GM12878 (cell line): ENCODE measurements around the gene STX10. TPM values are rescaled to one million over a fixed set of nuclear protein-coding genes. Genes with fewer than 3 reads are reported as not detected.
"Not testable (repeated sequence)": the region's sequence is repeated elsewhere in the genome, so short reads cannot be mapped to it uniquely, and the experiment has no call there.

ENCODE experiments used
- ATAC-seq: fragments of 200-7000 bp; cut with Tn5 transposase; 3 replicates; pipeline ENCODE4 v1.9.1; 2020; ENCODE audit warnings: mild to moderate bottlenecking, moderate library complexity
- BruUV-seq: library from RNA; stranded (reverse); fragments of 400-500 nt; replicated peaks from 2 replicates; lab custom pipeline; 2021; lab: Mats Ljungman, UMichigan
- CTCF ChIA-PET: fragments of 300-600 bp; sonication (Branson Sonifier 250); formaldehyde crosslinking; extraction: SDS; loops from one replicate; lab custom pipeline; 2021; ENCODE audit warnings: inconsistent platforms; lab: Yijun Ruan, JAX
- POLR2A ChIA-PET: fragments of 350-600 bp; formaldehyde crosslinking; extraction: SDS; loops from one replicate; lab custom pipeline; 2021; ENCODE audit warnings: inconsistent platforms; lab: Charles Lee
- RAD21 ChIA-PET: fragments of 300-600 bp; sonication (Branson Sonifier 250); formaldehyde crosslinking; loops from one replicate; lab custom pipeline; 2023; ENCODE audit warnings: antibody characterized with exemption; ENCODE audit not compliant: unreplicated experiment; lab: Charles Lee
- SMC1A ChIA-PET: fragments of 300-600 bp; sonication (Branson Sonifier 250); formaldehyde crosslinking; loops from one replicate; lab custom pipeline; 2023; ENCODE audit not compliant: unreplicated experiment, uncharacterized antibody; lab: Charles Lee
- DNase-seq: peaks from one replicate; pipeline ENCODE4 v3.0.0-alpha.2; 2011; ENCODE audit warnings: low read depth, low spot score
- FAIRE-seq: peaks from 3 replicates; lab custom pipeline; 2011; peaks lifted over from hg19 to GRCh38; lab: Jason Lieb, UNC
- H2AFZ ChIP-seq: 2 replicates; pipeline ENCODE4 v1.6.0; 2011; ENCODE audit warnings: low read depth, low read length, control low read depth; ENCODE audit not compliant: control insufficient read depth
- H3K27ac ChIP-seq: 2 replicates; pipeline ENCODE4 v1.5.1; 2011; ENCODE audit warnings: control low read depth; ENCODE audit not compliant: control insufficient read depth, insufficient read depth
- H3K27me3 ChIP-seq, 2 experiments: replicated peaks in 1 of 2; 2 replicates each; pipeline versions ENCODE4 v1.6.0 to v1.6.1; 2011; ENCODE audit warnings: low read length in 1 of 2; ENCODE audit not compliant: control insufficient read depth in 2 of 2, insufficient read depth in 2 of 2
- H3K36me3 ChIP-seq, 2 experiments: 2 replicates each; pipeline ENCODE4 v1.5.1; 2011; ENCODE audit warnings: low read length in 1 of 2; ENCODE audit not compliant: control insufficient read depth in 2 of 2, insufficient read depth in 2 of 2
- H3K4me1 ChIP-seq: 2 replicates; pipeline ENCODE4 v1.6.1; 2011; ENCODE audit warnings: mild to moderate bottlenecking, low read length, moderate library complexity, mixed read lengths; ENCODE audit not compliant: control insufficient read depth, insufficient read depth
- H3K4me2 ChIP-seq: 2 replicates; pipeline ENCODE4 v1.6.0; 2011; ENCODE audit warnings: control low read depth; ENCODE audit not compliant: control insufficient read depth, insufficient read depth
- H3K4me3 ChIP-seq: fragments of 200-600 bp; sonication (generic); 2 replicates; pipeline ENCODE4 v1.5.1; 2016
- H3K79me2 ChIP-seq: 2 replicates; pipeline ENCODE4 v1.6.0; 2011; ENCODE audit warnings: low read length; ENCODE audit not compliant: control insufficient read depth, insufficient read depth
- H3K9ac ChIP-seq: 2 replicates; pipeline ENCODE4 v1.8.0; 2011; ENCODE audit warnings: low read length, control low read depth, mixed read lengths; ENCODE audit not compliant: control insufficient read depth, insufficient read depth
- H3K9me3 ChIP-seq: replicated peaks from 3 replicates; pipeline ENCODE4 v1.5.1; 2011; ENCODE audit warnings: mild to moderate bottlenecking, low read length; ENCODE audit not compliant: control insufficient read depth, insufficient read depth
- H4K20me1 ChIP-seq: 2 replicates; pipeline ENCODE4 v1.6.0; 2011; ENCODE audit not compliant: control insufficient read depth, insufficient read depth
- CBX3 ChIP-seq: fragments of 200-600 bp; sonication (generic); IDR thresholded peaks from 2 replicates; pipeline ENCODE4 v1.6.1; 2016; ENCODE audit warnings: low read depth, borderline replicate concordance
- HCFC1 ChIP-seq: fragments of 150-350 bp; IDR thresholded peaks from 2 replicates; pipeline ENCODE4 v1.6.1; 2014; ENCODE audit warnings: low read length
- IKZF1 ChIP-seq: fragments of 450-650 bp; conservative IDR thresholded peaks from 2 replicates; pipeline ENCODE4 v1.6.1; 2017; ENCODE audit warnings: antibody characterized with exemption, mild to moderate bottlenecking
- RFX5 ChIP-seq: IDR thresholded peaks from 2 replicates; pipeline ENCODE4 v1.6.1; 2011; ENCODE audit warnings: low read depth, low read length, improper control_type of control experiment
- SUPT20H ChIP-seq: IDR thresholded peaks from 2 replicates; pipeline ENCODE4 v1.6.1; 2011; ENCODE audit warnings: low read depth, mild to moderate bottlenecking, low read length, moderate library complexity, borderline replicate concordance; ENCODE audit not compliant: control insufficient read depth
- WGBS: methylation state at CpG from one replicate; pipeline ENCODE4 v1.1.6; 2016; ENCODE audit warnings: low lambda C conversion rate; ENCODE audit not compliant: insufficient replicate concordance, insufficient coverage; ENCODE audit errors: missing lambda C conversion rate; 5-methylcytosine and 5-hydroxymethylcytosine counted together
- in situ Hi-C: fragments of 300-500 bp; cut with MboI; formaldehyde crosslinking; loops from 9 replicates; pipeline ENCODE4 v1.14.3; 2018; ENCODE audit warnings: mixed read lengths
- intact Hi-C: fragments of 100-400 bp; cut with micrococcal nuclease; formaldehyde crosslinking; loops from one replicate; pipeline ENCODE4 v1.14.2; 2022; ENCODE audit not compliant: unreplicated experiment
- polyA plus RNA-seq, 11 experiments: library from polyadenylated mRNA; depleted of rRNA in 4 of 11; unstranded in 6 of 11; stranded (reverse) in 5 of 11; fragments of >200 nt; fragmentation: Nextera tagmentation in 4 of 11; fragmentation: Illumina TruSeq in 1 of 11; extraction: Ambion mirVana in 4 of 11; extraction: Trizol in 1 of 11; gene quantifications; 1 replicate in 1 of 11; 2 replicates in 10 of 11; pipeline versions ENCODE4 v1.2.1 to v1.2.3, GENCODE V29; 2011 to 2016; ENCODE audit warnings: inconsistent platforms in 2 of 11, missing spikeins in 2 of 11, low read depth in 1 of 11
- total RNA-seq, 4 experiments: library from RNA; depleted of rRNA in 3 of 4; stranded (reverse); fragments of >200 nt in 3 of 4; fragmentation: Illumina TruSeq in 1 of 4; extraction: Trizol in 1 of 4; gene quantifications; 2 replicates each; pipeline versions ENCODE4 v1.2.1 to v1.2.3, GENCODE V29; 2013 to 2021
- TF ChIP-seq, protein P1 (sequence below): fragments of 450-650 bp; IDR thresholded peaks from 2 replicates; pipeline ENCODE4 v1.6.1; 2016; ENCODE audit warnings: mild to moderate bottlenecking

STX10 gene
- total and polyA plus RNA-seq, 10 of the 15 experiments (the other 5 are each of a cell fraction or from before 2014, with no cell fraction given) = 0.56 to 76.1 (median 47.6) TPM

DNA sequence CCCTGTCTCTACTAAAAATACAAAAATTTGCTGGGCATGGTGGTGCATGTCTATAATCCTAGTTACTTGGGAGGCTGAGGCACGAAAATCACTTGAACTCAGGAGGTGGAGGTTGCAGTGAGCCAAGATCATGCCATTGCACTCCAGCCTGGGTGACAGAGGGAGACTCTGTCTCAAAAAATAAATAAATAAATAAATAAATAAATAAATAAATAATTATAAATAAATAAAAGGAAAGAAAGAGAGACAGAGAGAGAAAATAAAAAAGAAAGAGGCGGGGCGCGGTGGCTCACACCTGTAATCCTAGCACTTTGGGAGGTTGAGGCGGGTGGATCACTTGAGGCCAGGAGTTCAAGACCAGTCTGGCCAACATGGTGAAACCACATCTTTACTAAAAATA lies 27.4 kb upstream of the STX10 start:
- WGBS = 96% methylated on average over 5 of the region's 5 CpGs
- H4K20me1 ChIP-seq, intact Hi-C loops, H2AFZ ChIP-seq, H3K79me2 ChIP-seq, H3K9ac ChIP-seq, ATAC-seq, RAD21 ChIA-PET, SMC1A ChIA-PET, H3K27ac ChIP-seq, FAIRE-seq, H3K4me2 ChIP-seq, DNase-seq, in situ Hi-C loops, H3K36me3 ChIP-seq, H3K4me3 ChIP-seq, BruUV-seq, H3K27me3 ChIP-seq, H3K9me3 ChIP-seq: not testable (repeated sequence)
- H3K4me1 ChIP-seq = peaks cover 23% of the 10 kb centered on the region
- ChIA-PET POLR2A (interaction anchor here (0.6 kb wide), 2 partner anchors 12 to 342 kb away, joined by 3 read pairs; no protein-coding TSS in a partner anchor), CTCF (interaction anchor here (1.1 kb wide), 1 partner anchor 9 kb away, joined by 6 read pairs; no protein-coding TSS in a partner anchor)

DNA sequence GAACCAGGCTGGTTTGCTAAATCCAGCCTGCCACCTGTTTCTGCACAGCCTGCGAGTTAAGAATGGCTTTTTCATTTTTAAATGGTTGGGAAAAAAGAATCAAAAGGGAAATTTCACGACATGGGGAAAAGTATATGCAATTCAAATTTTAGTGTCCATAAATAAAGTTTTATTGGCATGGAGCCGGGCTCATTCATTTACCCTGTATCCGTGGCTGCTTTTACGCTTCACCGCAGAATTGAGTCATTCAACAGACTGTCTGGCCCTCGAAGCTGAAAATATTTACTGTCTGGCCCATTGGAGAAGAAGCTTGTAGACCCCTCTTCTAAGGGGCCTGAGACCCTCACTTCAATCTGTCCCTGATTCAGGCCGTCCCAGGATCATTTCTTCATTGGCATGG lies 26.2 kb upstream of the STX10 start:
- in situ Hi-C loops = no loop called here
- POLR2A ChIA-PET = interaction anchor here (0.9 to 1.1 kb wide), 2 partner anchors 12 to 19 kb away, joined by 3 to 4 read pairs; no protein-coding TSS in a partner anchor
- no peaks in the 10 kb centered on the region for H3K9me3 ChIP-seq
- intact Hi-C loops = no loop called here
- no peaks in the 10 kb centered on the region for H3K36me3 ChIP-seq
- no peak overlapping the region for H3K4me2 ChIP-seq
- SMC1A ChIA-PET = interaction anchor here (0.6 to 1.0 kb wide), 2 partner anchors 39 to 1327 kb away, joined by 3 read pairs; no protein-coding TSS in a partner anchor
- peaks cover 20% of the 10 kb centered on the region for H3K4me1 ChIP-seq
- DNase-seq = no peak
- H3K27ac ChIP-seq = no peak overlapping the region
- H4K20me1 ChIP-seq = no peaks in the 10 kb centered on the region
- no peak overlapping the region; the same call in 1 of the 2 replicates for H3K9ac ChIP-seq
- TF ChIP-seq HCFC1 (no peak), CBX3 (no peak), IKZF1 (no peak), RFX5 (no peak), SUPT20H (no peak)
- TF ChIP-seq, protein P1, sequence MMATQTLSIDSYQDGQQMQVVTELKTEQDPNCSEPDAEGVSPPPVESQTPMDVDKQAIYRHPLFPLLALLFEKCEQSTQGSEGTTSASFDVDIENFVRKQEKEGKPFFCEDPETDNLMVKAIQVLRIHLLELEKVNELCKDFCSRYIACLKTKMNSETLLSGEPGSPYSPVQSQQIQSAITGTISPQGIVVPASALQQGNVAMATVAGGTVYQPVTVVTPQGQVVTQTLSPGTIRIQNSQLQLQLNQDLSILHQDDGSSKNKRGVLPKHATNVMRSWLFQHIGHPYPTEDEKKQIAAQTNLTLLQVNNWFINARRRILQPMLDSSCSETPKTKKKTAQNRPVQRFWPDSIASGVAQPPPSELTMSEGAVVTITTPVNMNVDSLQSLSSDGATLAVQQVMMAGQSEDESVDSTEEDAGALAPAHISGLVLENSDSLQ = no peak
- no peaks in the 10 kb centered on the region for H3K27me3 ChIP-seq
- FAIRE-seq = no peak
- no peak overlapping the region for H2AFZ ChIP-seq
- 62% methylated on average over 8 of the region's 8 CpGs for WGBS
- no peak for ATAC-seq
- CTCF ChIA-PET = interaction anchor here (0.9 to 1.8 kb wide), 2 partner anchors 21 to 85 kb away, joined by 3 to 5 read pairs; no protein-coding TSS in a partner anchor
- no peak overlapping the region for H3K4me3 ChIP-seq
- BruUV-seq = no TSS peak
- RAD21 ChIA-PET = no interaction called here
- H3K79me2 ChIP-seq = no peaks in the 10 kb centered on the region
